Uterus (tissue), 4 donors: ENCODE measurements around the gene SYVN1. TPM values are rescaled to one million over a fixed set of nuclear protein-coding genes. Genes with fewer than 3 reads are reported as not detected.
"Not testable (repeated sequence)": the region's sequence is repeated elsewhere in the genome, so short reads cannot be mapped to it uniquely, and the experiment has no call there.

Experiments
- DNase-seq, 2 donors: peaks; one replicate each; pipeline ENCODE4 v3.0.0-alpha.2; 2019 to 2020
- H3K27ac ChIP-seq, 2 donors: fragments of 200-600 bp; sonication (generic); 1 replicate in 1 of 2; 2 replicates in 1 of 2; pipeline ENCODE4 v1.5.1; 2016 to 2018
- H3K27me3 ChIP-seq, 2 donors: fragments of 200-600 bp; sonication (generic); one replicate each; pipeline ENCODE4 v1.5.1; 2018 to 2019; ENCODE audit warnings: control low read depth in 1 of 2
- H3K36me3 ChIP-seq, 2 donors: fragments of 200-600 bp; sonication (generic); one replicate each; pipeline ENCODE4 v1.5.1; 2019; ENCODE audit warnings: control low read depth in 1 of 2
- H3K4me1 ChIP-seq, 2 donors: fragments of 200-600 bp; sonication (generic); one replicate each; pipeline ENCODE4 v1.5.1; 2018 to 2019; ENCODE audit warnings: control low read depth in 1 of 2
- H3K4me3 ChIP-seq, 2 donors: fragments of 200-600 bp; sonication (generic); 1 replicate in 1 of 2; 2 replicates in 1 of 2; pipeline ENCODE4 v1.5.1; 2018 to 2019; ENCODE audit warnings: mild to moderate bottlenecking in 1 of 2
- H3K9me3 ChIP-seq, 2 donors: fragments of 200-600 bp; sonication (generic); one replicate each; pipeline ENCODE4 v1.5.1; 2019; ENCODE audit warnings: control low read depth in 1 of 2
- CTCF ChIP-seq, 4 experiments: fragments of 200-600 bp in 2 of 4; fragments of 450-650 bp in 2 of 4; sonication (generic) in 2 of 4; IDR thresholded peaks; one replicate each; pipeline ENCODE4 v1.5.1; 2016 to 2019; ENCODE audit warnings: antibody characterized with exemption in 4 of 4, mild to moderate bottlenecking in 2 of 4, moderate library complexity in 1 of 4
- POLR2A ChIP-seq, 2 donors: fragments of 450-650 bp; IDR thresholded peaks; one replicate each; pipeline ENCODE4 v1.6.1; 2016; ENCODE audit warnings: antibody characterized with exemption in 2 of 2, mild to moderate bottlenecking in 1 of 2, moderate library complexity in 1 of 2
- intact Hi-C: fragments of 100-400 bp; cut with DNase I; formaldehyde crosslinking; loops from one replicate; pipeline ENCODE4 v1.15.1; 2023; ENCODE audit warnings: low total_unique reads
- total RNA-seq, 4 donors: library from RNA; depleted of rRNA in 3 of 4; stranded (reverse); fragments of >200 nt in 3 of 4; gene quantifications; one replicate each; pipeline versions ENCODE4 v1.1.0 to v1.2.4, GENCODE V29; 2014 to 2023
- donor health status: DM: yes; HTN: yes; CAD: no.

Gene SYVN1
- total RNA-seq, 4 donors from 2014 or later = 34.7 to 88.8 (median 60.5) TPM

GRCh38 chr11:65180877-65181568 lies 46.7 kb upstream of the SYVN1 start:
- peak overlapping the region; percentile 63 to 81 for H3K4me3 ChIP-seq
- H3K36me3 ChIP-seq = no peaks in the 10 kb centered on the region
- peak; percentile 48 to 63 for DNase-seq
- H3K4me1 ChIP-seq = peaks cover 0 to 11% of the 10 kb centered on the region in 2 donors
- intact Hi-C loops = no loop called here
- no peaks in the 10 kb centered on the region for H3K9me3 ChIP-seq
- H3K27me3 ChIP-seq = no peaks in the 10 kb centered on the region
- peak overlapping the region; percentile 82 to 91 for H3K27ac ChIP-seq
- TF ChIP-seq POLR2A (IDR thresholded peaks at IDR 0.05) (peak in 1 of 2 donors; percentile 46), CTCF (IDR thresholded peaks at IDR 0.05) (peak; percentile 23 to 63 (median 30))

- H3K27me3 ChIP-seq, DNase-seq, intact Hi-C loops, H3K4me3 ChIP-seq, H3K9me3 ChIP-seq, H3K27ac ChIP-seq, H3K36me3 ChIP-seq, H3K4me1 ChIP-seq: not testable (repeated sequence)
These were observed 40.3 kb upstream of the SYVN1 start for GRCh38 chr11:65174571-65175010.

GRCh38 chr11:65172600-65172999 lies 38.3 kb upstream of the SYVN1 start:
- intact Hi-C loops = no loop called here
- TF ChIP-seq POLR2A (IDR thresholded peaks at IDR 0.05) (no peak), CTCF (IDR thresholded peaks at IDR 0.05) (no peak)

GRCh38 chr11:65170058-65170534 lies 35.8 kb upstream of the SYVN1 start, which contains the start of gene SPDYC:
TSS of gene SPDYC (plus strand) at chr11:65170233. CDS start at chr11:65171358, 1,125 bp downstream.
- Histone ChIP-seq H3K4me1 (no peaks in the 10 kb centered on the region), H3K36me3 (no peaks in the 10 kb centered on the region), H3K27ac (no peak within 1 kb of the TSS), H3K27me3 (no peaks in the 10 kb centered on the region), H3K9me3 (no peaks in the 10 kb centered on the region), H3K4me3 (no peak within 1 kb of the TSS)
- DNase-seq = no peak
- TF ChIP-seq POLR2A (IDR thresholded peaks at IDR 0.05) = no peak
- no peak for TF ChIP-seq CTCF (IDR thresholded peaks at IDR 0.05)
- intact Hi-C loops = no loop called here

More at GRCh38 chr11:65172600-65172999, 38.3 kb upstream of the SYVN1 start:
- no peaks in the 10 kb centered on the region for H3K4me1 ChIP-seq
- H3K9me3 ChIP-seq = no peaks in the 10 kb centered on the region
- H3K27me3 ChIP-seq = no peaks in the 10 kb centered on the region
- no peak for DNase-seq
- no peak overlapping the region for H3K27ac ChIP-seq
- no peaks in the 10 kb centered on the region for H3K36me3 ChIP-seq
- no peak overlapping the region for H3K4me3 ChIP-seq

GRCh38 chr11:65169164-65169641 lies 34.9 kb upstream of the SYVN1 start:
- DNase-seq = no peak
- no peaks in the 10 kb centered on the region for H3K4me1 ChIP-seq
- H3K4me3 ChIP-seq = no peak overlapping the region
- H3K9me3 ChIP-seq = no peaks in the 10 kb centered on the region
- no peaks in the 10 kb centered on the region for H3K36me3 ChIP-seq
- intact Hi-C loops = no loop called here
- no peak overlapping the region for H3K27ac ChIP-seq
- TF ChIP-seq POLR2A (IDR thresholded peaks at IDR 0.05) (no peak), CTCF (IDR thresholded peaks at IDR 0.05) (no peak)
- H3K27me3 ChIP-seq = no peaks in the 10 kb centered on the region
